IMR-90 (cell line): Measurements from ENCODE around the gene ACTR10. TPM values are rescaled to one million over a fixed set of nuclear protein-coding genes. Genes with fewer than 3 reads are reported as not detected.

Experiments
- ATAC-seq: fragments of 200-7000 bp; cut with Tn5 transposase; 2 replicates; pipeline ENCODE4 v1.9.1; 2020; ENCODE audit warnings: low read depth, mild to moderate bottlenecking, moderate library complexity
- BruUV-seq: library from RNA; stranded (reverse); fragments of 400-500 nt; replicated peaks from 2 replicates; lab custom pipeline; 2021; lab: Mats Ljungman, UMichigan
- CTCF ChIA-PET: fragments of 300-600 bp; formaldehyde crosslinking; extraction: SDS; loops from one replicate; lab custom pipeline; 2021; ENCODE audit warnings: antibody characterized with exemption; lab: Yijun Ruan, JAX
- POLR2A ChIA-PET: fragments of 300-600 bp; sonication (Branson Sonifier 250); formaldehyde crosslinking; loops from one replicate; lab custom pipeline; 2022; ENCODE audit warnings: antibody characterized with exemption; ENCODE audit not compliant: unreplicated experiment; lab: Charles Lee
- DNase-seq: peaks from one replicate; pipeline ENCODE4 v3.0.0; 2013
- H2AFZ ChIP-seq: replicated peaks from 2 replicates; pipeline ENCODE3; 2013; ENCODE audit warnings: low read length, mild to moderate bottlenecking; ENCODE audit not compliant: poor library complexity
- H2AK5ac ChIP-seq: 2 replicates; pipeline ENCODE4 v1.6.1; 2013; ENCODE audit warnings: low read depth, low read length, inconsistent platforms
- H2AK9ac ChIP-seq: replicated peaks from 2 replicates; pipeline ENCODE3; 2013; ENCODE audit warnings: mild to moderate bottlenecking, low read depth, low read length, moderate library complexity; ENCODE audit not compliant: poor library complexity
- H2BK120ac ChIP-seq: 2 replicates; pipeline ENCODE4 v1.6.1; 2013; ENCODE audit warnings: low read depth, low read length, inconsistent platforms
- H2BK15ac ChIP-seq: 3 replicates; pipeline ENCODE4 v1.6.1; 2013; ENCODE audit warnings: low read depth, low read length, inconsistent platforms
- H2BK20ac ChIP-seq: 2 replicates; pipeline ENCODE4 v1.6.1; 2013; ENCODE audit warnings: low read depth, mild to moderate bottlenecking, inconsistent platforms, low read length, moderate library complexity
- H2BK5ac ChIP-seq: 2 replicates; pipeline ENCODE4 v1.6.1; 2013; ENCODE audit warnings: mild to moderate bottlenecking, low read depth, low read length, inconsistent platforms; ENCODE audit not compliant: poor library complexity, severe bottlenecking
- H3K14ac ChIP-seq: replicated peaks from 2 replicates; pipeline ENCODE4 v1.6.1; 2013; ENCODE audit warnings: low read depth, low read length, inconsistent platforms
- H3K18ac ChIP-seq: 2 replicates; pipeline ENCODE4 v1.6.1; 2013; ENCODE audit warnings: low read depth, low read length, control low read depth
- H3K23ac ChIP-seq: 2 replicates; pipeline ENCODE4 v1.6.1; 2013; ENCODE audit warnings: low read depth, low read length, inconsistent platforms
- H3K27ac ChIP-seq: 2 replicates; pipeline ENCODE4 v1.5.1; 2013; ENCODE audit warnings: mild to moderate bottlenecking, control low read depth, low read length; ENCODE audit not compliant: insufficient read depth
- H3K27me3 ChIP-seq: 2 replicates; pipeline ENCODE4 v1.6.1; 2013; ENCODE audit warnings: low read length; ENCODE audit not compliant: control insufficient read depth, insufficient read depth
- H3K36me3 ChIP-seq: 2 replicates; pipeline ENCODE4 v1.6.1; 2013; ENCODE audit warnings: low read length, mixed read lengths; ENCODE audit not compliant: control insufficient read depth, insufficient read depth
- H3K4ac ChIP-seq: 2 replicates; pipeline ENCODE4 v1.6.1; 2013; ENCODE audit warnings: low read depth, low read length, inconsistent platforms
- H3K4me1 ChIP-seq: 2 replicates; pipeline ENCODE4 v1.6.1; 2013; ENCODE audit warnings: low read length, mixed read lengths; ENCODE audit not compliant: control insufficient read depth, insufficient read depth
- H3K4me2 ChIP-seq: 2 replicates; pipeline ENCODE4 v1.6.1; 2013; ENCODE audit warnings: low read depth, mild to moderate bottlenecking, control low read depth, low read length, moderate library complexity
- H3K4me3 ChIP-seq: 2 replicates; pipeline ENCODE4 v1.5.1; 2013; ENCODE audit warnings: low read depth, mild to moderate bottlenecking, control low read depth, low read length, moderate library complexity; ENCODE audit not compliant: insufficient read depth
- H3K56ac ChIP-seq: 2 replicates; pipeline ENCODE4 v1.6.1; 2013; ENCODE audit warnings: low read length, inconsistent platforms; ENCODE audit not compliant: insufficient read depth; ENCODE audit errors: extremely low read depth
- H3K79me1 ChIP-seq, 2 experiments: 2 replicates each; pipeline ENCODE4 v1.6.1; 2013; ENCODE audit warnings: low read length in 2 of 2, inconsistent platforms in 1 of 2, low read depth in 1 of 2
- H3K9ac ChIP-seq: 2 replicates; pipeline ENCODE4 v1.6.1; 2013; ENCODE audit warnings: low read depth, low read length, control low read depth
- H3K9me1 ChIP-seq: 2 replicates; pipeline ENCODE4 v1.6.1; 2013; ENCODE audit warnings: low read length, inconsistent platforms; ENCODE audit not compliant: insufficient read depth
- H3K9me3 ChIP-seq: 2 replicates; pipeline ENCODE4 v1.6.1; 2013; ENCODE audit warnings: low read length; ENCODE audit not compliant: control insufficient read depth, insufficient read depth
- H4K20me1 ChIP-seq: 2 replicates; pipeline ENCODE4 v1.6.1; 2013; ENCODE audit warnings: low read length, inconsistent platforms; ENCODE audit not compliant: insufficient read depth
- H4K5ac ChIP-seq: 2 replicates; pipeline ENCODE4 v1.6.1; 2013; ENCODE audit warnings: mild to moderate bottlenecking, low read depth, low read length, control low read depth
- H4K8ac ChIP-seq, 2 experiments: 2 replicates each; pipeline ENCODE4 v1.6.1; 2013; ENCODE audit warnings: low read depth in 2 of 2, low read length in 2 of 2, control low read depth in 1 of 2, inconsistent platforms in 1 of 2
- H4K91ac ChIP-seq: 2 replicates; pipeline ENCODE4 v1.6.1; 2013; ENCODE audit warnings: low read depth, low read length, inconsistent platforms; ENCODE audit not compliant: insufficient read depth
- CHD1 ChIP-seq: IDR thresholded peaks from 2 replicates; pipeline ENCODE4 v1.6.1; 2012; ENCODE audit warnings: low read depth, low read length, improper control_type of control experiment
- MAZ ChIP-seq: IDR thresholded peaks from 2 replicates; pipeline ENCODE4 v1.6.1; 2012; ENCODE audit warnings: low read depth, mild to moderate bottlenecking, low read length, improper control_type of control experiment, moderate library complexity, borderline replicate concordance
- NFE2L2 ChIP-seq: fragments of 150-350 bp; IDR thresholded peaks from 2 replicates; pipeline ENCODE4 v1.6.1; 2016; ENCODE audit warnings: low read depth, mild to moderate bottlenecking, low read length
- RAD21 ChIP-seq: IDR thresholded peaks from 2 replicates; pipeline ENCODE4 v1.6.1; 2012; ENCODE audit warnings: low read length, improper control_type of control experiment
- RCOR1 ChIP-seq: IDR thresholded peaks from 2 replicates; pipeline ENCODE4 v1.6.1; 2012; ENCODE audit warnings: mild to moderate bottlenecking, low read length, improper control_type of control experiment; ENCODE audit not compliant: insufficient replicate concordance
- RFX5 ChIP-seq: IDR thresholded peaks from 2 replicates; pipeline ENCODE4 v1.8.0; 2012; ENCODE audit warnings: low read depth, mild to moderate bottlenecking, low read length, moderate library complexity
- SMC3 ChIP-seq: fragments of 150-350 bp; IDR thresholded peaks from 2 replicates; pipeline ENCODE4 v1.6.1; 2016; ENCODE audit warnings: low read depth, mild to moderate bottlenecking, antibody characterized with exemption, low read length, moderate library complexity
- WGBS, 2 experiments: methylation state at CpG; one replicate each; pipeline versions ENCODE4 v1.1.5 to v1.1.7; 2013; ENCODE audit warnings: missing lambda C conversion rate in 2 of 2; ENCODE audit not compliant: insufficient read length in 1 of 2; ENCODE audit errors: extremely low coverage in 2 of 2; 5-methylcytosine and 5-hydroxymethylcytosine counted together
- dilution Hi-C: fragments of 300-500 bp; cut with HindIII; formaldehyde crosslinking; loops from one replicate; pipeline ENCODE4 v1.14.3; 2018; ENCODE audit warnings: low sequenced_read_pairs; ENCODE audit not compliant: unreplicated experiment
- in situ Hi-C: fragments of 300-500 bp; cut with MboI; formaldehyde crosslinking; loops from 3 replicates; pipeline ENCODE4 v1.14.3; 2019; ENCODE audit warnings: low sequenced_read_pairs, inconsistent platforms, mixed read lengths
- intact Hi-C: fragments of 100-400 bp; cut with micrococcal nuclease; formaldehyde crosslinking; loops from 2 replicates; pipeline ENCODE4 v1.10.0; 2022
- polyA plus RNA-seq, 3 experiments: library from polyadenylated mRNA; depleted of rRNA; stranded (reverse); fragments of >200 nt; gene quantifications; 2 replicates each; pipeline ENCODE4 v1.2.3, GENCODE V29; 2012; ENCODE audit warnings: low replicate concordance in 1 of 3
- total RNA-seq: library from RNA; depleted of rRNA; stranded (reverse); fragments of >200 nt; gene quantifications from 2 replicates; pipeline ENCODE4 v1.2.3, GENCODE V29; 2012
- TF ChIP-seq, protein P1 (sequence below): conservative IDR thresholded peaks from 2 replicates; pipeline ENCODE4 v1.5.1; 2012; ENCODE audit warnings: mild to moderate bottlenecking, low read depth, low read length, improper control_type of control experiment
- TF ChIP-seq, protein P2 (sequence below): fragments of 150-350 bp; IDR thresholded peaks from 2 replicates; pipeline ENCODE4 v1.6.1; 2016; ENCODE audit warnings: low read depth, mild to moderate bottlenecking, low read length, moderate library complexity, borderline replicate concordance
- TF ChIP-seq, protein P3 (sequence below): fragments of 150-350 bp; IDR thresholded peaks from 2 replicates; pipeline ENCODE4 v1.6.1; 2017; ENCODE audit warnings: mild to moderate bottlenecking, antibody characterized with exemption, low read length, low read depth

Gene ACTR10
- total and polyA plus RNA-seq, 2 of the 4 experiments (the other 2 are of a cell fraction) = 71.0 to 71.7 TPM

DNA sequence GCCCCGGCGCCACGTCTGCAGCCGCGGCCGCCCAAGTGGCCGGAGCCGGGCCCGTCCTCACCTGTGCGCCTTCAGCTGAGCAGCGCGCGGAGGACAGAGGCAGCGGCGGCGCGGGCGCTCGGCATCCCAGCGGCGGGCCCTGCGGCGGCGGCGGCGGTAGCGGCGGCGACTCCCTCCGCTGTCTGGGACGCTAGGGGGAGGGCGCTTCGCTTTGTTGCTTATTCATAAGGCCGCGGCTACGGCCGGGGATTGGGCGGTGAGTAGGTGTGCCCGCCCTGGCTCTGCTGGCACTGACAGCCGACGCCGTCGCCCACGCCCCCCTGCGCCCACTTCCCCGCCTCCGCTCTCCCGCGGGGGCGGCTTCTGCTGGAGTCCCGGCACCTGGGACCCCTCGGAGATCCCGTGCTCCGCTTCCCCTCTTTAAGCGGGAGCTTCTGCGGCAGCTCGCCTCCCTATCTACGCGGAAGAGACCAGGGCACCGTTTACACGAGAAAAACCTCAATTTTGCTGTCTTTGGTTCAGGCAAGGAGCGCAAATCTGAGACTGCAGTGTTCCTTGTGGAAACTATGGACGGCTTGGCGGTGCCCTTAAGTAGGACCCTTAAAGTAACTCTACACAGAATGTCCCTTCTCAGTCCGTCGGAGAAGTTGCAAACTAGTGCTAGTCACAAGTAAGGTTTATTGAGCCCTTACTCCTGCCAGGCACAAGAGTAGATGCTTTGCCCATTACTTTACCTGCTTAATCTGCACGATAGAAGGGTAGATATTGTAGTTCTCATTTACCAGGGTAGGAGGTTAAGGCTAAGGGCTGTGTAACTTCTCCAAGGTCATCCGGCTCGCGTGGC, 47.7 kb upstream of the ACTR10 start, which contains the start of gene ARMH4:
ARMH4 (minus strand) TSS at position 200 of the 844 bp plus-strand sequence. CDS start 12,855 bp downstream, outside the sequence.
- 0% methylated on average over 39 of the region's 70 CpGs; no CpG with 5 or more reads in 1 of the 2 experiments for WGBS, 2 experiments
- ATAC-seq = peak; percentile 98

More for the DNA sequence above, 47.7 kb upstream of the ACTR10 start, which contains the start of gene ARMH4:
- Histone ChIP-seq H2AK5ac (no peak within 1 kb of the TSS; the same call in 1 of the 2 replicates), H2AFZ (peak within 1 kb of the TSS; percentile 88), H3K4me3 (peak within 1 kb of the TSS; percentile 53), H3K9me1 (peaks cover 4% of the 10 kb centered on the region; the same call in 1 of the 2 replicates), H2BK15ac (no peak within 1 kb of the TSS), H3K9ac (peak within 1 kb of the TSS; percentile 63), H4K20me1 (no peaks in the 10 kb centered on the region), H3K27ac (no peak within 1 kb of the TSS; the same call in 1 of the 2 replicates), H3K27me3 (peaks cover 29% of the 10 kb centered on the region), H4K91ac (no peak within 1 kb of the TSS), H4K5ac (no peak within 1 kb of the TSS), H3K9me3 (no peaks in the 10 kb centered on the region), H3K18ac (no peak within 1 kb of the TSS), H3K14ac (peak within 1 kb of the TSS; percentile 7; the same call in 1 of the 2 replicates), H3K56ac (peak within 1 kb of the TSS; percentile 18; the same call in 1 of the 2 replicates), H3K4me2 (peak within 1 kb of the TSS; percentile 100), H2BK120ac (peak within 1 kb of the TSS; percentile 25; the same call in 1 of the 2 replicates), H2BK20ac (no peak within 1 kb of the TSS), H2AK9ac (peak within 1 kb of the TSS; percentile 52), H3K36me3 (no peaks in the 10 kb centered on the region), H4K8ac (no peak within 1 kb of the TSS), H3K4me1 (peaks cover 3% of the 10 kb centered on the region; the same call in 1 of the 2 replicates), H3K4ac (0 out of 2 replicates have a peak within 1 kb of the TSS, but pooled peaks have one; percentile 33), H2BK5ac (no peak within 1 kb of the TSS), H3K79me1 (no peaks in the 10 kb centered on the region), H3K23ac (peak within 1 kb of the TSS; percentile 94)
- DNase-seq = peak; percentile 70
- no TSS peak for BruUV-seq
- CTCF ChIA-PET = no interaction called here
- in situ Hi-C loops = no loop called here
- dilution Hi-C loops = no loop called here
- intact Hi-C loops = no loop called here
- no peak for TF ChIP-seq MAZ
- TF ChIP-seq RFX5 = no peak
- no peak for TF ChIP-seq NFE2L2
- no peak for TF ChIP-seq SMC3
- no peak for TF ChIP-seq CHD1
- TF ChIP-seq, protein P1, sequence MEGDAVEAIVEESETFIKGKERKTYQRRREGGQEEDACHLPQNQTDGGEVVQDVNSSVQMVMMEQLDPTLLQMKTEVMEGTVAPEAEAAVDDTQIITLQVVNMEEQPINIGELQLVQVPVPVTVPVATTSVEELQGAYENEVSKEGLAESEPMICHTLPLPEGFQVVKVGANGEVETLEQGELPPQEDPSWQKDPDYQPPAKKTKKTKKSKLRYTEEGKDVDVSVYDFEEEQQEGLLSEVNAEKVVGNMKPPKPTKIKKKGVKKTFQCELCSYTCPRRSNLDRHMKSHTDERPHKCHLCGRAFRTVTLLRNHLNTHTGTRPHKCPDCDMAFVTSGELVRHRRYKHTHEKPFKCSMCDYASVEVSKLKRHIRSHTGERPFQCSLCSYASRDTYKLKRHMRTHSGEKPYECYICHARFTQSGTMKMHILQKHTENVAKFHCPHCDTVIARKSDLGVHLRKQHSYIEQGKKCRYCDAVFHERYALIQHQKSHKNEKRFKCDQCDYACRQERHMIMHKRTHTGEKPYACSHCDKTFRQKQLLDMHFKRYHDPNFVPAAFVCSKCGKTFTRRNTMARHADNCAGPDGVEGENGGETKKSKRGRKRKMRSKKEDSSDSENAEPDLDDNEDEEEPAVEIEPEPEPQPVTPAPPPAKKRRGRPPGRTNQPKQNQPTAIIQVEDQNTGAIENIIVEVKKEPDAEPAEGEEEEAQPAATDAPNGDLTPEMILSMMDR = no peak
- TF ChIP-seq RAD21 = no peak
- no peak for TF ChIP-seq RCOR1
- TF ChIP-seq, protein P2, sequence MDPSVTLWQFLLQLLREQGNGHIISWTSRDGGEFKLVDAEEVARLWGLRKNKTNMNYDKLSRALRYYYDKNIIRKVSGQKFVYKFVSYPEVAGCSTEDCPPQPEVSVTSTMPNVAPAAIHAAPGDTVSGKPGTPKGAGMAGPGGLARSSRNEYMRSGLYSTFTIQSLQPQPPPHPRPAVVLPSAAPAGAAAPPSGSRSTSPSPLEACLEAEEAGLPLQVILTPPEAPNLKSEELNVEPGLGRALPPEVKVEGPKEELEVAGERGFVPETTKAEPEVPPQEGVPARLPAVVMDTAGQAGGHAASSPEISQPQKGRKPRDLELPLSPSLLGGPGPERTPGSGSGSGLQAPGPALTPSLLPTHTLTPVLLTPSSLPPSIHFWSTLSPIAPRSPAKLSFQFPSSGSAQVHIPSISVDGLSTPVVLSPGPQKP = no peak
- TF ChIP-seq, protein P3, sequence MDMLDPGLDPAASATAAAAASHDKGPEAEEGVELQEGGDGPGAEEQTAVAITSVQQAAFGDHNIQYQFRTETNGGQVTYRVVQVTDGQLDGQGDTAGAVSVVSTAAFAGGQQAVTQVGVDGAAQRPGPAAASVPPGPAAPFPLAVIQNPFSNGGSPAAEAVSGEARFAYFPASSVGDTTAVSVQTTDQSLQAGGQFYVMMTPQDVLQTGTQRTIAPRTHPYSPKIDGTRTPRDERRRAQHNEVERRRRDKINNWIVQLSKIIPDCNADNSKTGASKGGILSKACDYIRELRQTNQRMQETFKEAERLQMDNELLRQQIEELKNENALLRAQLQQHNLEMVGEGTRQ = no peak
- POLR2A ChIA-PET = no interaction called here
